NCI-H1417 treated with DMSO at 0.1 percent for 48 hours (cell line): ENCODE measurements around the gene LDLRAD4.
"Not testable (repeated sequence)": the region's sequence is repeated elsewhere in the genome, so short reads cannot be mapped to it uniquely, and the experiment has no call there.

ENCODE experiments used
- DNase-seq: peaks from one replicate; lab custom pipeline; 2025; lab: John Stamatoyannopoulos, UW

Gene LDLRAD4

GRCh38 chr18:13338318-13338717 lies 119.8 kb downstream of the LDLRAD4 start:
- DNase-seq, result no peak

DNA sequence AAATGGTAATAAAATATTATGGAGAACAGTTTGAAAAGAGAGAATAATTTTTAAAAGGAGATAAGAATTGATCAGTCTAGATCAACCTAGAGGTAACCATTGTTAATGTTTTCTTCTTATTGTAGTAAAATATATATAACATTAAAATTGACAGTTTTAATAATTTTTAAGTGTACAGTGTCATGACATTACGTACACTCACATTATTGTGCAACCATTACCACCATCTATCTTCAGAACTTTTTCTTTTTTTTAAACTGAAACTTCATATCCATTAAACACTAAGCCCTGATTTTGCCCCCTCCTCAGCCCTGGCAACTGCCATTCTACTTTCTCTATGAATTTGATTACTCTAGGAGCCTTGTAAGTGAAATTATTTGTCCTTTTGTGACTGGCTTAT lies 121.1 kb downstream of the LDLRAD4 start:
- no peak for DNase-seq

- DNase-seq, result not testable (repeated sequence)
Measured at GRCh38 chr18:13346449-13346848, 127.9 kb downstream of the LDLRAD4 start.

DNA sequence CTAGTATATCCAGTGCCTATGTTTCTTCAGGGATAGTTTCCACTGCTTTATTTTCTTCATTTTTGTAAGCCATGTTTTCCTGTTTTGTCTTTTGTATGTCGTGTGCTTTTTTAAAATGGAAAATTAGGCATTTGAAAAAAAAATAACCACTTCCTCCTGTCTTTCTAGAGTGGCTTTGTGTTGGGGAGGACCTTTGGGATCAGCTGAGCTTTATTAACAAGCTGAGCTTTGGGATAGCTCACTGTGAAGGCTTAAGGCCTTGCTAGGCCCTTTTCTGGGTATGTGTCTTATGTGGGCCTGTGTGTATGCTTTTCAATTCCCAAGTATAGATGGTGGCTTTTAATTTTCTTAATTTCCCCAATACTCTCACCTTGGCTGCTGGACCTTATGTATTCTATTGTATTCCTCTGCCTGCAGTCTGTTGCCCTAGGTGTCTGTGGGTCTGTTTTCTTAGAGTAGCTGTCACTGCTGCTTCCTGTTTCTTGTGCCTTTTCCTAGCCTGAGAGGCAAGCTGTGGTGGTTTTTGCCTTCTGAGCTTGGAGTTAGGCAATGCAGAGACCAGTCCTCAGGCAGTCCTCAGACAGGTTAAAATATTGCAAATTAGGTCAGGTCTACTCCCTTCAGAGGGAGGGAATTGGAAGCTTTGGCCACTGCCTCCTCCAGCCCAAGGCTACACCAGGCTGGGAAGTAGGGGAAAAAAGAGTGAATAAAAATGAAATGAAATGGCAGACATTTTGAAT lies 134.7 kb downstream of the LDLRAD4 start:
- DNase-seq, result no peak

GRCh38 chr18:13354402-13354801 lies 135.8 kb downstream of the LDLRAD4 start:
- no peak for DNase-seq

GRCh38 chr18:13356032-13356431 lies 137.5 kb downstream of the LDLRAD4 start:
- DNase-seq, result no peak

GRCh38 chr18:13357289-13357688 lies 138.7 kb downstream of the LDLRAD4 start:
- DNase-seq, result no peak

GRCh38 chr18:13359210-13359609 lies 140.7 kb downstream of the LDLRAD4 start:
- no peak for DNase-seq

- no peak for DNase-seq
Measured at GRCh38 chr18:13361431-13361830, 142.9 kb downstream of the LDLRAD4 start.

- no peak for DNase-seq
Measured at GRCh38 chr18:13362051-13362450, 143.5 kb downstream of the LDLRAD4 start.

- no peak for DNase-seq
Measured at GRCh38 chr18:13362607-13363006, 144.0 kb downstream of the LDLRAD4 start.

- DNase-seq, result no peak
Measured at GRCh38 chr18:13363359-13363758, 144.8 kb downstream of the LDLRAD4 start.

GRCh38 chr18:13364721-13365205 lies 146.2 kb downstream of the LDLRAD4 start:
- DNase-seq, result no peak

DNA sequence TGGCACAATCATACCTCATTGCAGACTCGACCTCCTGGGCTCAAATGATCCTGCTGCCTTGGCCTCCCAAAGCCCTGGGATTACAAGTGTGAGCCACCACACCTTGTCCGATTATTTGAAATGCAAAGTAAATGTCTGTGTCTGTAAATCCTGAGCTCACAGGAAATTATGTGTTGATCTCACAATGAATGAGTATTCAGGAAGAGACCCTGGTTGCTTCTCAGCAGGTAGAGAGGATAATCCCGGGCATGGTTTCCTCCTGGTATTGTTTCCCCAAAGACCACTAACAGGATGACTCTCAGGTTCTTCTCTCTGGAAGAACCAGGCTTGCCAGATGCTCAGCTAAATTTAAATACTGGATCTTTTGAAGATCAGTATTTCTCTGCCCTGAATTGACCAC lies 147.6 kb downstream of the LDLRAD4 start:
- no peak for DNase-seq

DNA sequence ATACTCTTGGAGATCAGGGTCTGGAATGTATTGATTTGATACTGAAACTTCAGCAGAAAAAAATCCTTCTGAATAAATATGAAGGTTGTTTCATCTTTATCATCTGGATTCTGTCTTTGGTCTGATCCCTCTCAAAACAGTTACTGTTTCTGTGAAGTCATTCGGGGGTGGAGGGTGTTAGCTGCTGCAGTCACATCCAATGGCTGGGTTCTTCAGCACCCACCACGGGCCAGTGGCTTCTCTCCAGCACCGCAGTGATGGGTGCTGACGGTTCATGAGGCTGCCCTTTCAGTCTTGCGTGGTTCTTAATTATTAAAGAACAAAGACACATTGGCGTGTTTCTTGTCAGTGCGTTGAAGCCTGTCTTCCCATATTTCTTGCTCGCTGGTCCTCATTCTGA lies 148.0 kb downstream of the LDLRAD4 start:
- DNase-seq, result no peak

GRCh38 chr18:13366962-13367892 lies 148.7 kb downstream of the LDLRAD4 start:
- DNase-seq, result no peak

- no peak for DNase-seq
Measured at GRCh38 chr18:13368080-13368813, 149.7 kb downstream of the LDLRAD4 start.

DNA sequence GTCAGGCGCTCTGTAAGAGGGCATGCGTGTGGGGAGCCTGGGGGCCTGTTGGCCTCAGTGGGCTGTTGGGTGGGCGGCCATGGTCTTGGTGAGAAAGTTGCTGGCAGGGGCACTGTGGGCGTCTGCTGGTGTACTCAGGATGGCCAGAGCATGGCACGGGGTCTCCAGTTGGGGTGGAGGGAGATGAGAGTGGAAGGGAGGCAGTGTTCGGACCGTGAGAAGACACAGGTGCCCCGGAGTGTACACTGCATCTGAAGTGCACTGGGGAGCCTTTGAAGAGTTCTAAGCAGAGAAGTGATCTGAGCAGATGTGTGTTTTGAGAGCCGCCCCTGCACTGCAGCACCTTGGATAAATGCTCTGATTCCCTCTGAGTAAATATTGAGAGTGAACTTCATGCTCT lies 150.8 kb downstream of the LDLRAD4 start:
- DNase-seq, result no peak

GRCh38 chr18:13369756-13370510 lies 151.4 kb downstream of the LDLRAD4 start:
- DNase-seq, result no peak

DNA sequence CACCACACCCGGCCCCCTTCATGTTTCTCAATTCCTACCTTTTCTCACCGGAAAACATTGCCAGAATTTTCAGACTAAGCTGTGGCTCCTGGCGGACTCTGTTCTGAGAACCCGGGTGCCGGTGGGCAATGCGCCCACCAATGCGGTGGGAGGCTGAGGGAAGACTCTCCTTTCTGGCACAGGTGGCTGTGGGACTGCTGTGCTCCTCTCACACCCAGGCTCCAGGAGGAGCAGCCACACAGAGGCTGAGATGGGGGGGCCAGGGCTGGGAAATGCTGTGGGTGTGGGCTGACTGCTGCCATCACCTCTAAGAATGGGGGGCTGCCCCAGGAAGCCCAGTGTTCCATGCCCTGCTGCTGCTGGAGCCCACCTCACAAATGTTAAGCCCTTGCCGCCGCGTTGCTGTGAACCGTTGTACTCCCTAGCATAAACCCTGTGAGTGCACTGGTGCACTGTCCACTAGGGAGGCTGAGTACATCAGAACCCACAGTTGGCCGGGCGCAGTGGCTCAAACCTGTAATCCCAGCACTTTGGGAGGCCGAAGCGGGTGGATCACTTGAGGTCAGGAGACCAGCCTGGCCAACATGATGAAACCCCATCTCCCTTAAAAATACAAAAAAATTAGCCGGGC lies 152.6 kb downstream of the LDLRAD4 start:
- no peak for DNase-seq
